ENCODE data around the gene EFNA5. TPM values are rescaled to one million over a fixed set of nuclear protein-coding genes. Genes with fewer than 3 reads are reported as not detected.
A peak's percentile ranks its signal among the peaks of the same experiment; 100 is the strongest.

The EFNA5 gene
- total and polyA plus RNA-seq, 8 donors: 0.29 to 187 (median 3.1) TPM

GRCh38 chr5:107361945-107362344 is 308.8 kb downstream of the EFNA5 start:
- no peaks in the 10 kb centered on the region for H3K9me3 ChIP-seq
- no peak overlapping the region for H3K4me3 ChIP-seq
- H3K36me3 ChIP-seq: no peaks in the 10 kb centered on the region
- H3K27ac ChIP-seq: no peak overlapping the region
- peak in 1 of 2 donors; percentile 69 for DNase-seq
- peaks cover 0 to 9% (median 4%) of the 10 kb centered on the region in 4 donors for H3K4me1 ChIP-seq
- no peaks in the 10 kb centered on the region for H3K27me3 ChIP-seq
- intact Hi-C loops (cut with DNase I; ENCODE audit: low total_unique reads): no loop called here
- TF ChIP-seq, protein P1, sequence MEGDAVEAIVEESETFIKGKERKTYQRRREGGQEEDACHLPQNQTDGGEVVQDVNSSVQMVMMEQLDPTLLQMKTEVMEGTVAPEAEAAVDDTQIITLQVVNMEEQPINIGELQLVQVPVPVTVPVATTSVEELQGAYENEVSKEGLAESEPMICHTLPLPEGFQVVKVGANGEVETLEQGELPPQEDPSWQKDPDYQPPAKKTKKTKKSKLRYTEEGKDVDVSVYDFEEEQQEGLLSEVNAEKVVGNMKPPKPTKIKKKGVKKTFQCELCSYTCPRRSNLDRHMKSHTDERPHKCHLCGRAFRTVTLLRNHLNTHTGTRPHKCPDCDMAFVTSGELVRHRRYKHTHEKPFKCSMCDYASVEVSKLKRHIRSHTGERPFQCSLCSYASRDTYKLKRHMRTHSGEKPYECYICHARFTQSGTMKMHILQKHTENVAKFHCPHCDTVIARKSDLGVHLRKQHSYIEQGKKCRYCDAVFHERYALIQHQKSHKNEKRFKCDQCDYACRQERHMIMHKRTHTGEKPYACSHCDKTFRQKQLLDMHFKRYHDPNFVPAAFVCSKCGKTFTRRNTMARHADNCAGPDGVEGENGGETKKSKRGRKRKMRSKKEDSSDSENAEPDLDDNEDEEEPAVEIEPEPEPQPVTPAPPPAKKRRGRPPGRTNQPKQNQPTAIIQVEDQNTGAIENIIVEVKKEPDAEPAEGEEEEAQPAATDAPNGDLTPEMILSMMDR (IDR thresholded peaks at IDR 0.05): no peak
- TF ChIP-seq POLR2AphosphoS5 (IDR thresholded peaks at IDR 0.05): peak; percentile 1 to 68 (median 15)
- 68 to 82% (median 74%) methylated on average over 4 of the region's 4 CpGs for WGBS, 5 donors

DNA sequence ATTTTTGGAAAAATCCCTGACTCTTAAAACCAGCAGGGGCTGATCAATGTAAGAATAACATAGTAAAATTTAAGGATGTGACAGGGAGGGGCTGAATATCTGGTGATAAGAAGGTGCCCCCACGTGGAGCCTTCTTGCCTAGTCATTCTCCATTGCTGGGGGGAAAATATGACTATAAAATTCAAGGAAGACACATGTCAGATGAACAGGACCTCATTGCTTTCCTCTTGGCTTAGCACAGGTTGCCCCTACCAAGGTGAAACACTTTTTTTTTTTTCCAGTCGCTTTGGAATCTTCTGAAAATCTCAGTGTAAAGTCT is 310.9 kb downstream of the EFNA5 start:
- intact Hi-C loops (cut with DNase I; ENCODE audit: low total_unique reads): no loop called here
- Histone ChIP-seq H3K36me3 (no peaks in the 10 kb centered on the region), H3K4me3 (no peak overlapping the region), H3K27ac (no peak overlapping the region), H3K4me1 (peaks cover 0 to 9% (median 4%) of the 10 kb centered on the region in 4 donors), H3K27me3 (no peaks in the 10 kb centered on the region), H3K9me3 (no peaks in the 10 kb centered on the region)
- DNase-seq: no peak
- no peak for TF ChIP-seq POLR2A (IDR thresholded peaks at IDR 0.05)
- TF ChIP-seq, protein P1 (IDR thresholded peaks at IDR 0.05): no peak
- 49 to 67% (median 57%) methylated on average over 2 of the region's 2 CpGs for WGBS, 5 donors

DNA sequence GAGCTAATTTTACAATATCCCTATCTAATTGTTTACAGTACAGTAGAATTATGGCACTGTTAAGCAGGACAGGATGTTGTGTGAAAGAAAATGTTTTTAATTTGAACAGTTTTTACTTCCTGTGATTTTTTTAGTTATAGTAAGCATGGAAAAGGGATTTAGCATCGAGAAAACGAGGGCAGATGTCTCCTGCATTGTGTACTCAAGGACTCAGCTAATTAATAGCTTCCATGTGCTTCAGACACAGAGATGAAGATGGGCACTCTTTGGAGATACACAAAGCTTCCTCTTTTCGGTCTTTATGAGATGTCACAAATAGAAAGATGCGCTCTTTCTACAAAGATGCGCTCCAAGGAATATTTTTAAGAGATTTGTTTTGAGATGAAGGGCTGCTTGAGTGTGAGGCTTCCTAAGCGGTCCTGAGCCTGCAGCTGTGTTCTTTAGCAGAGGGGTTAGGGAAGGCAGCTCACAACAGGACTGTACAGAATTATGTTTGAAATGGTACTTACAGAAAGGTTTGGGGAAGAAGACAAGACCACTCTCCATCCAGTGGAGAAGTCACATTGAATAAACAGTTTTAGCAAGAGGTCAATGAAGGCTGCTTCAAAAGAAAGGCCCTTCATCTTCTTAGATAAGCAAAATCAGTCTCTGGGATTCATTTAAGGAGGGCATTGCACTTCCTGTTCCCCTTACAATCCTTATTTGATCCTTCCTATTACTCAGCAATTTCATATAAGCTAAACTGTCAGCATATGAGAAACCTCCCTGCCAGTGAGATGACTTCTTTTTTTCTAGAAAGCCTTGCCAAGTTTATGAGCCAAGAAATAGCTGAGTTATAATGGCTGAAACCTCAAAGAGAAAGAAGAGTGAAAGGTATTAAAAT is 311.5 kb downstream of the EFNA5 start:
- Histone ChIP-seq H3K9me3 (no peaks in the 10 kb centered on the region), H3K27ac (no peak overlapping the region), H3K36me3 (no peaks in the 10 kb centered on the region), H3K4me3 (no peak overlapping the region), H3K27me3 (no peaks in the 10 kb centered on the region), H3K4me1 (peaks cover 0 to 9% (median 4%) of the 10 kb centered on the region in 4 donors)
- WGBS, 5 donors: 66 to 84% (median 79%) methylated on average over 6 of the region's 6 CpGs
- no peak for TF ChIP-seq POLR2AphosphoS5 (IDR thresholded peaks at IDR 0.05)
- TF ChIP-seq POLR2A (IDR thresholded peaks at IDR 0.05): no peak
- TF ChIP-seq, protein P1 (IDR thresholded peaks at IDR 0.05): no peak
- no peak for TF ChIP-seq EP300 (IDR thresholded peaks at IDR 0.05)
- intact Hi-C loops (cut with DNase I; ENCODE audit: low total_unique reads): no loop called here
- DNase-seq: no peak

DNA sequence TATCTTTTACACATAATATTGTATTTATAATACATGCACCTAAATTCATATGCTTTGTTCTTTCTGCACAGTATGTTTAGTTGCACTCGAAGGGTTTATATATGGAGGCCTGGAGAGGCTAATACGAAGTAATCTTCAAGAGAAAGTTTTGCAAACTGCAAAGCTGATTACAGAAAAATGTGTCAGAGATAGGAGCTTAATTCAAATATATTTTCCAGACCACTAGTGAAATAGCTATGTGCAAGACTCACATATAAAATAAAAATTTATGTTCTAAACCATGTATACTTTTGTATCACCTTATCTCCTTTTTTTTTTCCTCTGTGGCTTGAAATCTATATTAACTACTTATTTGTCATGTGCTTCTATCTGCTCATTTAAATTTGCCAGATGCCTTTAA is 313.8 kb downstream of the EFNA5 start:
- Histone ChIP-seq H3K27ac (no peak overlapping the region), H3K4me3 (no peak overlapping the region), H3K36me3 (no peaks in the 10 kb centered on the region), H3K9me3 (no peaks in the 10 kb centered on the region), H3K27me3 (no peaks in the 10 kb centered on the region), H3K4me1 (peaks cover 0 to 9% (median 4%) of the 10 kb centered on the region in 4 donors)
- no peak for DNase-seq
- TF ChIP-seq POLR2A (IDR thresholded peaks at IDR 0.05) (no peak), EP300 (IDR thresholded peaks at IDR 0.05) (no peak), POLR2AphosphoS5 (IDR thresholded peaks at IDR 0.05) (no peak)
- TF ChIP-seq, protein P1 (IDR thresholded peaks at IDR 0.05): no peak
- WGBS, 5 donors: 29 to 59% (median 58%) methylated on average over 2 of the region's 2 CpGs
- intact Hi-C loops (cut with DNase I; ENCODE audit: low total_unique reads): no loop called here
